Measurements from ENCODE around the gene MSMO1.

MSMO1 gene

GRCh38 chr4:165343353-165344191 lies 16.1 kb downstream of the MSMO1 start:
- H3K4me3 ChIP-seq (ENCODE audit: control insufficient read depth, low read depth, low read length) = no peak overlapping the region
- TF ChIP-seq CTCF (IDR thresholded peaks at IDR 0.05; ENCODE audit: control insufficient read depth, insufficient read depth, low read depth, low read length, missing control alignments) = peak; percentile 40
- no peak for DNase-seq (ENCODE audit: low read depth)

- no peak for DNase-seq (ENCODE audit: low read depth)
- TF ChIP-seq CTCF (IDR thresholded peaks at IDR 0.05; ENCODE audit: control insufficient read depth, insufficient read depth, low read depth, low read length, missing control alignments) = peak; percentile 21
Observed at GRCh38 chr4:165345666-165346417, 18.4 kb downstream of the MSMO1 start.

GRCh38 chr4:165347647-165348569 lies 20.4 kb downstream of the MSMO1 start:
- no peak for DNase-seq (ENCODE audit: low read depth)
- no peak for TF ChIP-seq CTCF (IDR thresholded peaks at IDR 0.05; ENCODE audit: control insufficient read depth, insufficient read depth, low read depth, low read length, missing control alignments)
- H3K4me3 ChIP-seq (ENCODE audit: control insufficient read depth, low read depth, low read length) = no peak overlapping the region

More at GRCh38 chr4:165345666-165346417, 18.4 kb downstream of the MSMO1 start:
- H3K4me3 ChIP-seq (ENCODE audit: control insufficient read depth, low read depth, low read length) = no peak overlapping the region

GRCh38 chr4:165351359-165352130 lies 24.1 kb downstream of the MSMO1 start:
- DNase-seq (ENCODE audit: low read depth) = no peak
- TF ChIP-seq CTCF (IDR thresholded peaks at IDR 0.05; ENCODE audit: control insufficient read depth, insufficient read depth, low read depth, low read length, missing control alignments) = no peak
- H3K4me3 ChIP-seq (ENCODE audit: control insufficient read depth, low read depth, low read length) = no peak overlapping the region

- DNase-seq (ENCODE audit: low read depth) = no peak
- TF ChIP-seq CTCF (IDR thresholded peaks at IDR 0.05; ENCODE audit: control insufficient read depth, insufficient read depth, low read depth, low read length, missing control alignments) = peak; percentile 45
- H3K4me3 ChIP-seq (ENCODE audit: control insufficient read depth, low read depth, low read length) = no peak overlapping the region
Observed at GRCh38 chr4:165355900-165356300, 28.4 kb downstream of the MSMO1 start.
